GM18498 (cell line): ENCODE measurements around the gene POP4.

Source experiments
- ATAC-seq: cut with Tn5 transposase; IDR thresholded peaks from one replicate; pipeline ENCODE4 v1.9.1; 2021; ENCODE audit warnings: mild to moderate bottlenecking, moderate library complexity; ENCODE audit not compliant: unreplicated experiment

POP4 gene

DNA sequence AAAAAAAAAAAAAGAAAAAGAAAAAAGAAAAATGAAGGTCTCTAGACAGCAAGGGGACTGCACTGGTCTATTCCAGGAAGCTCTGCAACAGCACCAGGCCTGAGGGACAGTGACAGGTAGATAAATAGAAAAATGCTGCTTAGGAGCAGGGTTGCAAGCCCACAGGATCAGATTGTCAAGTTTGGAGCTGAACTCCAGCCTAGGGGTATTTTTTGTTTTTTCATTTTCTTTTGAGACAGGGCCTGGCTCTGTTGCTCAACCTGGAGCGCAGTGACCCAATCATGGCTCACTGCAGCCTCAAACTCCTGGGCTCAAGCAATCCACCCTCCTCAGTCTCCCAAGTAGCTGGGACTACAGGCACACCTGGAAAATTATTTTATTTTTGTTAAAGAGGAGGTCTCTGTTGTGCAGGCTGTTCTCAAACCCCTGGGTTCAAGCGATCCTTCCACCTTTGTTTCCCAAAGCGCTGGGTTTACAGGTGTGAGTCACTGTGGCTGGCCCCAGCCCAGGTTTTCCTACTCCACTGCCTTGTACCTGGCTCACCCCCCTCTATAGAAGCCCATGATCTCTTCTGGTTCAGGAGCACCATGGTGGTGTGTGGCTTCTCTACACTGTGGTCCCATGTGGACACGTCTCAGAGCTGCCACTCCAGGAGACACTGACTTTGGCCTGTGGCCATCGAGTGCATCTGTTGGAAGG, 23.9 kb downstream of the POP4 start:
- no peak for ATAC-seq

DNA sequence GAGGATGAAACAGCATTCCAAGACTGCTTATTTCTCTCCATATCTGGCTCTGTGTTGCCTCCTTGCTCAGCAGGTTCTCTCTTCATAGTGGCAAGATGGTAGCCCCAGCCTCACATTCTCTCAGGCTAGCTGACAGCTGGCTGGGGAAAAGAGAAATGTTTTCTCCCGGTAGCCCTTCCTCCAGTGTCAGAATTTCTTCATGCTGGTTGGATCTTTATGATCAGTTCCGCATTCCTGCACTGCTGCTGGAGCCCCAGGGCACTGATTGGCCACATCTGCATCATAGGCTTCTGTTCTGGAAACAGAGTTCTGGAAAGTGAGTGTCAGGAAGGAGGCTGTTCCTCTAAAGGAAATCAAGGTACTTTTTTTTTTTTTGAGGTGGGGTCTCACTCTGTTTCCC, 24.6 kb downstream of the POP4 start:
- no peak for ATAC-seq

DNA sequence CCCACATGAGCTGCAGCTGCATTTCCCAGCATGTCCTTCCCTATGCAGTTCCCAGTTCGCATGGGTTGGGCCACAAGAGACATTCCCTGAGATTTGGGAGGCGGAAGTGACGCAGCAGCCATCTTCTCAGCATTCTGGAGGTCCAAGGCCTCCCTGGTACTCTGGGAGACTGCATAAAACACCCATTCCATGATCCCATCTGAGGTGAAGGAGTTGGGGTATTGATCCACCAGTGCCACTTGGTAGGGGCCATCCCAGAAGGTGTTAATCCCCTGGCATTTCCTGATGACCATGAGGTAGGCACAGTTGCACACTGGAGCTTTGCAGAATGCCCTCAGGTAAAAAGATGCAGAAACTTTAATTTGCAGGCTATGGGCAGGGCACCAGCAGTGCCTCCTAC, 25.4 kb downstream of the POP4 start:
- no peak for ATAC-seq

DNA sequence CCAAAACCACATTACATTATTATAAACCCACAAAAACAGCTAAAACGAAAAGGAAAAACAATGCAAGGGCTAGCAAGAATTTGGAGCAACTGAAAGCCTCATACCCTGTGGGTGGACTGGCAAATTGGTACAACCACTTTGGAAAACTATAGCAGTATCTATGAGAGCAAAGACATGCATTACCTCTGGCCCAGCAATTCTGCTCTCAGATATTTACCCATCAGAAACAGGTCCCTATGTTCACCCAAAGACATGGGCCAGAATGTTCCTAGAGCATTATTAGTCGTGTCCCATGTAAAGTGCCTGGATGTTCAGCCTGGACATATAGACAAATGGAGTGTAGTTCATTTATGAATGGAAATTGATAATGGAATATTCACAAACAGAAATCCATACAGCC, 27.9 kb downstream of the POP4 start:
- no peak for ATAC-seq

DNA sequence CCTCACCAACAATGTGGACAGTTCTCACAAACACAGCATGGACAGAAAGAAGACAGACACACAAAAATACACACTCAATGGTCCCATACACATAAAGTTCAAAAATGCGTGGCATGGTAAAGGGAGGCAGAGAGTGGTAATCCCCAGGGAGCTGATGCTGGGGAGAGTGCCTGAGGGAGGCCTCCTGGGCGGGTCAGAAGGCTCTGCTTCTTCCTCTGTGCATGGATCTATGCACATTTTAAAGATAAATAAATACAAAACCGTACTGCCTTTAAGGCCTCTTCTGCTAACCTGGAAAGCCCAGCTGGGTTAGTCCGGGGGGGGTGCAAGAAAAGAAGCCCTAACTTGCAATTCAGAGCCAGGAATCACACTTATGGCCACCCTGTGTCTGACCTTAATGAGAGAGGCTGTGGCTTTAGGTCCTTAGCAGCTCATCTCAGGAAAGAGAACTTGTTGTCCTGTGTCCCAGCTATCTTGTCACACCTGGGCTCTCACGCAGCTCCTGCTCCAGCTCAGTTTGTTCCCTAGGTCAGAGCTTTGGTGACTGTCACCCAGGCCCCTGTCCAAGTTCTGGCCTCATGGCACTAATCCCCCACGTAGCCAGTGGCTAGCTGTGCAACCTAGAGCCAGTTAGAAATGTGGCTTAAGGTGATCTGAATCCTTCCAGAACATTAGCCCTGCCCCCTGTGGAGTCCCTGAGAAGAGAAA, 28.5 kb downstream of the POP4 start:
- ATAC-seq = no peak

DNA sequence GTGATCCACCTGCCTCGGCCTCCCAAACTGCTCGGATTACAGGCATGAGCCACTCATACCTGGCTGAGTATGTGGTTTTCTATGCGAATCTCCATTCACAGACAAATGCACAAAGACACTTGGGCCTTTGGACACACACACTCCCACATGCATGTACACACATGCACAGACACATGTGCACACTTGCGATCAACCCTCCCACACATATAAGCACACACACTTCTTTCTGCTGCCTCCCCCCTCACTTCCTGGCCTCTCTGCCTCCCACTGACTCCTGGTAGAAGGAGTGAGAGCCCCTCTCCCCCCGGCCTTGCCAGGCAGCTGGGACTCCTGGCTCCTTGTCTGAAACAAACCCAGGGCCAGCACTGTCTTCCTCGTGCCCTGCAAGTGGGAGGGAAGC, 29.9 kb downstream of the POP4 start:
- ATAC-seq = no peak

DNA sequence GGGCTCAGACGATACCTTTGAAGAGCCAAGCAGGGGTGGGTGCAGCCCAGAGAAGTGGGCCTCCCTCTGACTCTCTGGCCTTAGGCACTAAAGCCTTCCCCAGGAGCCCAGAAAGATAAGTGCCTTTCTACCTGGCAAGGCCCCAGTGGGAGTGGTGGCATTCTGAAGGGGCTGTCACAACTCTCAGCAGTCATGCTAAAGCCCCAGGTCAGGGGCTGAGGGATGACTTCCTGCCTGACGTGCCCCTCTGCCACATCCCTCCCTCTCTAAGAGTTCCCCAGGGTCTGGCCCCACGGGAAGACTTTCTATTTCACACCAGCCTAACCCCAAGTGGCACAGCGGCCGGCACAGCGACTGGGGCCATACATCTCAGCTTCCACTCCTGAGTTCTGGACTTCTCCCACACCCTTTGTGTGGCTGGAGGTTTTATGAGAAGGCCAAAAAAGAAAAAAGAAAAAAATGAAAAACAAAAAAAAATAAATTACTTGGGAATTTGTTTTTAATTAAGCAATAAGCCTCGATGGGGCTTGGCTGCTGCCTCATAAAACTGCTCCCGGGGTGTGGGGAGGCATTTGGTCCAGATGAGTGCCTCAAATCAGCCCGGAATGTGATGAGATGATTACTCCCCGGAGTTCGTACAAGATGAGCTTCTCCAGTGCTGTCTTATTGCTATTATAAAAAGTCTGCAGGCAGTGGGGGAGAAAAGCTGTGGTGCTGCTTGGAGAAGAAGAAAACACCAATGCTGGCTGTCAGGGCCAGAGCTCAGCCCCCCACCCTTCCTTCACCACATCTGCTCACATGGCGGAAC, 30.7 kb downstream of the POP4 start:
- no peak for ATAC-seq

DNA sequence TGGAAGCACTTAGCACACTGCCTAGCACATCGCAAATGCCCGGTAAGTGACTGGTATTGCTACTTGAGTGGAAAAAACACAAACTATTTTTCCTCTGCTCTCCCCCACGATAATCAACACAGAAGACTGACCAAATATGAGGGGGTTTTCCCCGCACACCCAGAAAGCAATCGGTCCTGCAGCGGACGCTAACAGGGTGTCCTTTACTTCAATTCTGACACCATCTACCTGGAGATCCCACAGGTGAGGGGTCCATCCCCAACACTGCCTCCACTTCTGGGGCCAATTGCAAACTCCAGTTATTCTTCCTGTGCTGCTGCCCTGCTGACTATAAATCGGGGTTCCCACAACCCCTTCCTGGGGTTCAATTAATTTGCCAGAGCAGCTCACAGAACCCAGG, 33.0 kb downstream of the POP4 start:
- no peak for ATAC-seq

DNA sequence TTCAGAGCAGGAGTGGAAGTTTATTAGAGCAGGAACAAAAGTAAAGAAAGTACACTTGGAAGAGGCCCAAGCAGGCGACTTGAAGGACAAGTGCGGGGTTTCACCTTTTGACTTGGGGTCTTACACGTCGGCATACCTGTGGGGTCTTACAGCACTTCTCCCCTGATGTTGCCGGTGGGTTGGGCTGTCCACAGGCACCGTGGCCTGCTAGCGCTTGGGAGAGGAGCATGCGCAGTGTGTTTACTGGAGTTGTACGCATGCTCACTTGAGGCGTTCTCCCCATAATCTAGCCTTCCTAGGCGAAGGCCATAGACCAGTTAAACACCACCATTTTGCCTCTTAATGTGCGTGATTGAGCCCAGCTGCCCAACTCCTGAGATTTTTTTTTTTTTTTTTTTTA, 34.1 kb downstream of the POP4 start:
- ATAC-seq = no peak

DNA sequence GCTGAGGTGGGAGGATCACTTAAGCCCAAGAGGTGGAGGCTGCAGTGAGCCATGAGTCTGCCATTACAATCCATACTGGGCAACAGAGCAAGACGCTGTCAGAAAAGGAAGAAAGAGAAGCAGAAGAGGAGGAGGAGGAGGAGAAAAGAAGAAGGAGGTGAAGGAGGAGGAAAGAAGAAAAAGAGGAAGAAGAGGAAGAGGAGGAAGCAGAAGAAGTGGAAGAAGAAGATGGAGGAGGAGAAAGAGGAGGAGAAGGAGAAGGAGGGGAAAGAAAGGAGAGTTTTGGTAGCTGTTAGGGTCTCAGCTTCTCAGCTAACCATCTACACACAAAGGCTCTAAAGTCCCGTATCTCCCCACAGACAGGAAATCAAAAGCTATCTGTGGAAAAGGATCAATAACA, 35.5 kb downstream of the POP4 start:
- no peak for ATAC-seq

DNA sequence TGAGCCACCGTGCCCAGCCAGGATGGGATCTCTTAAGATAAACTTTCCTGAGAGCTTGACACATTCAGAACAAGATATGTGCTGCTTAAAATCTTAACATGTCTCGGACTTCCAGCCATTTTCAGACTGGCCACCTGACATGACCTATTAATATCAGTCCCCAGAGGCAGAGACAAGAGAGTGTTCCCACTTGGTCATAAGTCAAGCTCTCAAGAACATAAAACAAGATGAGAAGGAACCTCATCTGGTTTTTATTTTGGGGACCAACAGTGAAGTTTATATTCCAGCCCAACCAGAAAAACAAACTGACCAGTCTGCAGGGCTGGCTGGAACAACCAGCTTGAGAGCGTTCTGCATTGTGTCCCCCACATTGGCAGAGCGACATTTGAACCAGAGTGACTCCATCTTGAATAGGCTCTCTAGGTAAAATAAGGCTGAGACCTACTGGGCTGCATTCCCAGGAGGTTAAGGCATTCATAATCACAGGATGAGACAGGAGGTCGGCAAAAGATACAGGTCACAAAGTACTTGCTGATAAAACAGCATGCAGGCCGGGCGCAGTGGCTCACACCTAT, 37.4 kb downstream of the POP4 start:
- no peak for ATAC-seq

DNA sequence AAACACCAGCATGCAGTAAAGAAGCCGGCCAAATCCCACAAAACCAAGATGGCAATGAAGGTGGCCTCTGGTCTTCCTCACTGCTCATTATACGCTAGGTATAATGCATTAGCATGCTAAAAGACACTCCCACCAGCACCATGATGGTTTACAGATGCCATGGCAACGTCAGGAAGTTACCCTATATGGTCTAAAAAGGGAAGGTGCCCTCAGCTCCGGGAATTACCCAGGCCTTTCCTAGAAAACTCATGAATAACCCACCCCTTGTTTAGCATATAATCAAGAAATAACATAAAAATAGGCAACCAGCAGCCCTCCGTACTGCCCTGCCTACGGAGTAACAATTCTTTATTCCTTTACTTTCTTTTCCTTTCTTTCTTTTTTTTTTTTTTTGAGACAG, 38.1 kb downstream of the POP4 start:
- ATAC-seq = no peak

DNA sequence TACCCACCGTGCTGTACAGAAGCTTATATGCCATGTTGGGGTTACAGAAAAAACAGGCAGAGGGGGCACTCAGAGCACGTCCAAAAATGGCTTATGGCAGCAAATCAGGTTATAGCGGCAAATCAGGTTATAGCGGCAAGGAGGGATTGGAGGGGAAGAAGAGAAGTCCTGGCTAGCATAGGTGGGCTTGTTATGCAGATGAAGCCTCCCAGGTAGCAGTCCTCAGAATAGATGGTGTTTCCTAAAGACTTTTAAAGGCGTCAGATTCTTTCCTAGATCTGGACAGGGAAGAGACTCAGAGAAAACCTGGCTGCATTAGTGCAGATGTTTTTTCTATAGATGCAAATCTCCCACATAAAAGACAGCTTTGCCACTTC, 39.4 kb downstream of the POP4 start:
- ATAC-seq = no peak

DNA sequence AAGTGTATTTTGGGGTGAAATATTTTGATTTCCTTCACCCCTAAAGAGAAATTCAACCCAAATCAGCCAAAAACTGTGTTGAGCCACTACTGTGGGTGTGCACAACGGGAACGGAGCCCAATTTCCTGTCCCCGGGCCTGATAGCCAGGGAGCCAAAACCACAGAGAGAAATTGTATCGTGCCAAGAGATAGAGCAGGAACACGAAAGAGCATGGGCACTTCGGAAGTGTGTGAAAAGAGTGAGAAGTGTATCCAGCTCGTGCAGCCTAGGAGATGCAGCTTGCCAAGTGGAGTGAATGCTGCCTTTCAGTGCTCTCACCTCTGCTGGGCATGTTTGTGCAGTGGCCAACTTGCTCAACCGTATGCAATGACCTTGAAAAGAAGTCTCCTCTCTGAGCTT, 39.8 kb downstream of the POP4 start:
- no peak for ATAC-seq

DNA sequence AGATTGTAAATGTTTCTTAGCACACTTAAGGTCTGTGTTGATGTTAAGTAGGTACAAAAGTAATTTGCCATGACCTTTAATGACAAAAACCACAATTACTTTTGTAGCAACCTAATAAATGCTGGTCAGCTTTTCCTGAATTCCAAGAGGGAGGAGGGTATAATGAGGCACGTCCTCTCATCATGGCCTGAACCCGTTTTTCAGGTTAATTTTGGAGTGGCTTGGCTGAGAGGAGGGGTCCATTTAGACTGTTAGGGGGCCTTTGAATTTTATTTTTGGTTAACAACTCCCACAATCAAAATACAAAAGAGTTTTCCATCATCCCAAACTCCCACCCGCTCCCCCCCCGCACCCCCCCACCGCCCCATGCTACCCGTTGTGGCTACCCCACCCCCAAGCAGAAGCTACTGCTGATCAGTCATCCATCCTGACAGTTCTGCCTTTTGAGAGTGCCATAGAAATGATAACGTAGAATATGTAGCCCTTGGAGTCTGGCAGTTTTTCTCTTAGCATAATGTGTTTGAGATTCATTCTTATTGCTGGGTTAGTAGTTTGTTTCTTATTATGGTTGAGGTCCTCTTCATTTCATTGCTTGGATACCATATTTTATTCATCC, 44.8 kb downstream of the POP4 start:
- no peak for ATAC-seq

DNA sequence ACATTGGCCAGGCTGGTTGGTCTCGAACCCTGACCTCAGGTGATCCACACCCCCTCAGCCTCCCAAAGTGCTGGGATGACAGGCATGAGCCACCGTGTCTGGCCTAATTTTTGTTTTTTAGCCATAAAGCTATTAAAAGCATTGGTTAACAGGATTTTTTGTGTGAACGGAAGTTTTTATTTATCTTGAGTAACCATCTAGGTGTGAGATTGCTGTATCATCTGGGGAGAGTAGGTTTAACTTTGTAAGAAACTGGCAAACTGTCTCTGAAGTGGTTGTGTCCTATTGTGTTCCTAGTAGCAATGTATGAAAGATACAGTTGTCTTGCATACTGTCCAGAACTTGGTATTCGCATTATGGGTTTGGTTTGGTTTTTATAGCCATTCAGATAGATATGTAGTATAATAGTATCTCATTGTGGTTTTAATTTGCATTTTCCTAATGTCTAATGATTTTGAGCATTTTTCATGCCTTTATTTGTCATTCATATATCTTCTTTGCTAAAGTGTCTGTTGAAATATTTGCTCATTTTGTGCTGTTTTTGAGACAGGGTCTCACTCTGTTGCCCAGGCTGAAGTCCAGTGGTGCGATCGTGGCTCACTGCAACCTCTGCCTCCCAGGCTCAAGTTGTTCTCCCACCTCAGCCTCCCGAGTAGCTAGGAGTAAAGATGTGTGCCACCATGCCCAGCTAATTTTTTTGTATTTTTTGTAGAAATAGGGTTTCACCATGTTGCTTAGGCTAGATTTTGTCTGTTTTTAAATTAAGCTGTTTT, 45.7 kb downstream of the POP4 start:
- ATAC-seq = no peak

DNA sequence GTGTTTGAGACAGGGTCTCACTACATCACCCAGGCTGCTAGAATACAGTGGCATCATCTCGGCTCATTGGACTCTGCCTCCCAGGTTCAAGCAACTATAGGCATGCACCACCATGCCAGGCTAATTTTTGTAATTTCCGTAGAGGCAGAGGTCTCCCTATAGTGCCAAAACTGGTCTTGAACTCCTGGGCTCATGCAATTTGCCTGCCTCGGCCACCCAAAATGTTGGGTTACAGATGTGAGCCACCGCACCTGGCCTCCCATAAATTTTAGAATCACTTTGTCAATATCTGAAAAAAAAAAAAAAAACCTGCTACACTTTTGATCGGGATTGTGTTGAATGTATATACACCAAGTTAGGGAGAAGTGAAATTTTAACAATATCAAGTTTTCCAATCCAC, 47.3 kb downstream of the POP4 start:
- no peak for ATAC-seq

DNA sequence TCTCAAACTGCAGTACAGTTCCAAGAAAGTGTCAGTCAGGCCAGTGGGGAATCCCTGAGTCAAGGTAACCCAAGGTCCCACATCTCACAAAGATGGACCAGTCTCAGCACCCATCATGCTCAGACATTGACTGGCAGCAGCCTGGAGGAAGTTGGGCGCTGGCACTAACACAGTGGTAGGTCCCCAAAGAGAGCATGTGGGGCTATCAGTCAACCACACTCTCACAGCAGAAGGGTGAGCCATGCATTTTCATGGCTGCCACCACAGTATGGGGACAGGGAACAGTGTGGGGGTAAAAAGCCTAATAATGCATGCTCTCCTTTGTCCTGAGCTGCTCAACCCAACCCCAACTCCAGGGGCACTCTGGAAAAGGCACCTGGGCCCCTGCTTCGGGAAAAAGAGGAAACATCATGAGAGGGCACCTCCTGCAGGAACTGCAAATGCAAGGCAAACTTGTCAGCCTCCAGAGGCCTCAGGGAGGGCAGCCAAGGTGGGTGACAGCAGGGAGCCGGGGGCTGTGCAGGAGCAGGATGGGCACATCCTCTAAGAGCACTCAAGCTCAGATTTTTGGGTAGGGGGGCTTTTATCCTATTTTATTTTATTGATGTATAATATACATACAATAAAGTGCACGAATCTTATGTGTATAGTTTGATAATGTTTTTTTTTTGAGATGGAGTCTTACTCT, 49.7 kb downstream of the POP4 start:
- ATAC-seq = no peak

DNA sequence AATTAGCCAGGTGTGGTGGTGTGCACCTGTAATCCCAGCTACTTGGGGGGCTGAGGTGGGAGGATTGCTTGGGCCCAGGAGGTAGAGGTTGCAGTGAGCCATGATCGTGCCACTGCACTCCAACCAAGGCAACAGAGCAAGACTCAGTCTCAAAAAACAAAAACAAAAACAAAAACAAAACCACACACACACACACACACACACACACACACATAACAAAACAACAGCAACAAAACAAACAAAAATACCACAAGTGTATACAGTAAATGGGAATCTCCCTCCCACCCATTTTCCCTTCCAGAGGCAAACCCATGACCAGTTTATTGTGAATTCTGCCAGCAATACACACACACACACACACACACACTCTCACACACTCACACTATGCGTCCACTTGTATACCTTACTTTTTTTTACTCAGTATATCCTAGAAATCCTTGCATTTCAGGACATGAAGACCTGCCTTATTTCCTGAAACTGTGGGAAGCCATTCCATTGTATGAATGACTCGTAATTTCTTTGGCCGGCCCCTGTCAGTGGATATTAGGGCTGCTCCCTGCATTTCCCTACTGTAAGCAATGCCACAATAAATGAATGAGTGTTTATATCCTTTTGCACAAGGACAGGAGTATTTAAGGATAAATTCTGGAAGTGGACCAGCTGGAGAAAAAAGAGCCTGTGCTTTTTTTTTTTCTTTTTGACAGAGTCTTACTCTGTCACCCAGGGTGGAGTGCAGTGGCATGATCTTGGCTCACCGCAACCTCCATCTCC, 52.3 kb downstream of the POP4 start:
- no peak for ATAC-seq
